GM23338 (cell line): ENCODE data around the gene SLC6A18.

Source experiments
- CREB1 ChIP-seq: fragments of 250-450 bp; sonication (Bioruptor Pico); IDR thresholded peaks from 2 replicates; pipeline ENCODE4 v1.5.0; 2020; ENCODE audit warnings: low read depth, mild to moderate bottlenecking, moderate library complexity
- ETS1 ChIP-seq: IDR thresholded peaks from 2 replicates; pipeline ENCODE4 v1.6.1; 2016; ENCODE audit warnings: antibody characterized with exemption
- EZH2 ChIP-seq: fragments of 200-600 bp; sonication (generic); IDR thresholded peaks from one replicate; pipeline ENCODE4 v1.8.0; 2017; ENCODE audit warnings: antibody characterized with exemption, mild to moderate bottlenecking, low read depth; ENCODE audit not compliant: unreplicated experiment
- EZH2phosphoT487 ChIP-seq: fragments of 200-600 bp; sonication (generic); IDR thresholded peaks from one replicate; pipeline ENCODE4 v1.8.1; 2018; ENCODE audit warnings: antibody characterized with exemption; ENCODE audit not compliant: unreplicated experiment
- JUNB ChIP-seq: IDR thresholded peaks from one replicate; pipeline ENCODE4 v1.6.1; 2016; ENCODE audit warnings: antibody characterized with exemption; ENCODE audit not compliant: unreplicated experiment
- NANOG ChIP-seq: IDR thresholded peaks from 2 replicates; pipeline ENCODE4 v1.6.1; 2016; ENCODE audit warnings: antibody characterized with exemption, borderline replicate concordance
- POLR2AphosphoS5 ChIP-seq: IDR thresholded peaks from 2 replicates; pipeline ENCODE4 v1.6.1; 2016; ENCODE audit warnings: antibody characterized with exemption, low read depth
- ZNF331 ChIP-seq: fragments of 250-450 bp; sonication (Bioruptor Pico); IDR thresholded peaks from 2 replicates; pipeline ENCODE4 v1.5.0; 2020; ENCODE audit warnings: low read depth, mild to moderate bottlenecking, moderate library complexity
- ZNF462 ChIP-seq: fragments of 250-450 bp; sonication (Bioruptor Pico); IDR thresholded peaks from 2 replicates; pipeline ENCODE4 v1.5.0; 2020; ENCODE audit warnings: mild to moderate bottlenecking, moderate library complexity
- TF ChIP-seq, protein P1 (sequence below), 2 experiments: fragments of 200-600 bp in 1 of 2; sonication (generic) in 1 of 2; conservative IDR thresholded peaks; 2 replicates each; pipeline versions ENCODE4 v1.5.1 to v1.6.1; 2016 to 2017; ENCODE audit warnings: antibody characterized with exemption in 2 of 2, low read depth in 2 of 2, mild to moderate bottlenecking in 2 of 2, moderate library complexity in 1 of 2
- TF ChIP-seq, protein P2 (sequence below): IDR thresholded peaks from one replicate; pipeline ENCODE4 v1.6.1; 2018; ENCODE audit warnings: antibody characterized with exemption; ENCODE audit not compliant: unreplicated experiment

DNA sequence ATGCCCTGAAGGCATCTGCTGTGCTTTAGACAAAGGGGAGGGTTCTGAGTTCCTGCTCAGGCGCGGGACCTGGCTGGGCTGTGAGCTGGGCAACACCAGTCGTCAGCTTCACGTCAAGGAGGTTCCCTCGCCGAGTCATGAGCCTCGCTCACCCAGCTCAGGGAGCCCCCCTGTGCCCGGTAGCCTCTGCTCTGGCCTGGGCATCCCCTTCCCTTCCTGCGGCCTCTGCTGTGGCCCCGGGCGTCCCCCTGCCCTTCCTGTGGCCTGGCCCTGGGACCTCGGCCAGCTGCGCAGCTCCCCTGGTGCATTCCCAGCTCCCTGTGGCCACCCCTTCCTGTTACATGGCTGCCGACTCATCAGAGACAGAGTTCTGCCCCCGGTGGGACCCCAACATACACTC, 39.8 kb downstream of the SLC6A18 start:
- TF ChIP-seq, protein P1, sequence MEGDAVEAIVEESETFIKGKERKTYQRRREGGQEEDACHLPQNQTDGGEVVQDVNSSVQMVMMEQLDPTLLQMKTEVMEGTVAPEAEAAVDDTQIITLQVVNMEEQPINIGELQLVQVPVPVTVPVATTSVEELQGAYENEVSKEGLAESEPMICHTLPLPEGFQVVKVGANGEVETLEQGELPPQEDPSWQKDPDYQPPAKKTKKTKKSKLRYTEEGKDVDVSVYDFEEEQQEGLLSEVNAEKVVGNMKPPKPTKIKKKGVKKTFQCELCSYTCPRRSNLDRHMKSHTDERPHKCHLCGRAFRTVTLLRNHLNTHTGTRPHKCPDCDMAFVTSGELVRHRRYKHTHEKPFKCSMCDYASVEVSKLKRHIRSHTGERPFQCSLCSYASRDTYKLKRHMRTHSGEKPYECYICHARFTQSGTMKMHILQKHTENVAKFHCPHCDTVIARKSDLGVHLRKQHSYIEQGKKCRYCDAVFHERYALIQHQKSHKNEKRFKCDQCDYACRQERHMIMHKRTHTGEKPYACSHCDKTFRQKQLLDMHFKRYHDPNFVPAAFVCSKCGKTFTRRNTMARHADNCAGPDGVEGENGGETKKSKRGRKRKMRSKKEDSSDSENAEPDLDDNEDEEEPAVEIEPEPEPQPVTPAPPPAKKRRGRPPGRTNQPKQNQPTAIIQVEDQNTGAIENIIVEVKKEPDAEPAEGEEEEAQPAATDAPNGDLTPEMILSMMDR (conservative IDR thresholded peaks at IDR 0.05; ENCODE audit: low read depth in 2 of 2) = no peak
- TF ChIP-seq CREB1 (no peak), POLR2AphosphoS5 (no peak), EZH2phosphoT487 (no peak), EZH2 (no peak), JUNB (no peak), NANOG (no peak), ZNF331 (CRISPR knock-in tag) (no peak), ETS1 (no peak), ZNF462 (no peak)
- TF ChIP-seq, protein P2, sequence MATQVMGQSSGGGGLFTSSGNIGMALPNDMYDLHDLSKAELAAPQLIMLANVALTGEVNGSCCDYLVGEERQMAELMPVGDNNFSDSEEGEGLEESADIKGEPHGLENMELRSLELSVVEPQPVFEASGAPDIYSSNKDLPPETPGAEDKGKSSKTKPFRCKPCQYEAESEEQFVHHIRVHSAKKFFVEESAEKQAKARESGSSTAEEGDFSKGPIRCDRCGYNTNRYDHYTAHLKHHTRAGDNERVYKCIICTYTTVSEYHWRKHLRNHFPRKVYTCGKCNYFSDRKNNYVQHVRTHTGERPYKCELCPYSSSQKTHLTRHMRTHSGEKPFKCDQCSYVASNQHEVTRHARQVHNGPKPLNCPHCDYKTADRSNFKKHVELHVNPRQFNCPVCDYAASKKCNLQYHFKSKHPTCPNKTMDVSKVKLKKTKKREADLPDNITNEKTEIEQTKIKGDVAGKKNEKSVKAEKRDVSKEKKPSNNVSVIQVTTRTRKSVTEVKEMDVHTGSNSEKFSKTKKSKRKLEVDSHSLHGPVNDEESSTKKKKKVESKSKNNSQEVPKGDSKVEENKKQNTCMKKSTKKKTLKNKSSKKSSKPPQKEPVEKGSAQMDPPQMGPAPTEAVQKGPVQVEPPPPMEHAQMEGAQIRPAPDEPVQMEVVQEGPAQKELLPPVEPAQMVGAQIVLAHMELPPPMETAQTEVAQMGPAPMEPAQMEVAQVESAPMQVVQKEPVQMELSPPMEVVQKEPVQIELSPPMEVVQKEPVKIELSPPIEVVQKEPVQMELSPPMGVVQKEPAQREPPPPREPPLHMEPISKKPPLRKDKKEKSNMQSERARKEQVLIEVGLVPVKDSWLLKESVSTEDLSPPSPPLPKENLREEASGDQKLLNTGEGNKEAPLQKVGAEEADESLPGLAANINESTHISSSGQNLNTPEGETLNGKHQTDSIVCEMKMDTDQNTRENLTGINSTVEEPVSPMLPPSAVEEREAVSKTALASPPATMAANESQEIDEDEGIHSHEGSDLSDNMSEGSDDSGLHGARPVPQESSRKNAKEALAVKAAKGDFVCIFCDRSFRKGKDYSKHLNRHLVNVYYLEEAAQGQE = no peak
